ENCODE data around the gene CFAP46. TPM values are rescaled to one million over a fixed set of nuclear protein-coding genes. Genes with fewer than 3 reads are reported as not detected.

The CFAP46 gene
- total and polyA plus RNA-seq, 9 of the 15 experiments (the other 6 are each of a cell fraction or from before 2014, with no cell fraction given): not detected

DNA sequence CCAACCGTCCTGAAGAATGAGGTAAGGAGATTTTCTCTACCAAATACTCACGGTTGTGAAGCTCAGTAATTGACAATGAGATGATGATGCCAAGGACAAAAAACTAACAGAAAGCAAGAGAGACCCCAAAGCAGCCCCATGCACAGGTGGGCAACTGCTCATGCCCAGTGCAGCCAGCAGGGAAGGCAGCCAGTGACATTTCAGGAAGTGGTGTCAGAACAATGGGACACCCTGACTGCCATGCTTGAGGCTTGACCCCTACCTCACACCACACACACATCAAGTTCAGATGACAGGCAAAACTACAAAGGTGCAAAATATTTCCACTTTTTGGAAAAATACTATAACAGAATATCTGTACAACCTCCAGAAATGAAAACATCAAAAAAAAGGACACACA, 66.9 kb downstream of the CFAP46 start (continued):
- TF ChIP-seq MYBL2 (IDR thresholded peaks at IDR 0.05; ENCODE audit: low read depth): no peak
- TF ChIP-seq MYBL2 (CRISPR knock-in tag; IDR thresholded peaks at IDR 0.05; ENCODE audit: borderline replicate concordance): no peak
- no peak for TF ChIP-seq ZFP30 (CRISPR knock-in tag; IDR thresholded peaks at IDR 0.05; ENCODE audit: borderline replicate concordance)
- TF ChIP-seq, protein P1, sequence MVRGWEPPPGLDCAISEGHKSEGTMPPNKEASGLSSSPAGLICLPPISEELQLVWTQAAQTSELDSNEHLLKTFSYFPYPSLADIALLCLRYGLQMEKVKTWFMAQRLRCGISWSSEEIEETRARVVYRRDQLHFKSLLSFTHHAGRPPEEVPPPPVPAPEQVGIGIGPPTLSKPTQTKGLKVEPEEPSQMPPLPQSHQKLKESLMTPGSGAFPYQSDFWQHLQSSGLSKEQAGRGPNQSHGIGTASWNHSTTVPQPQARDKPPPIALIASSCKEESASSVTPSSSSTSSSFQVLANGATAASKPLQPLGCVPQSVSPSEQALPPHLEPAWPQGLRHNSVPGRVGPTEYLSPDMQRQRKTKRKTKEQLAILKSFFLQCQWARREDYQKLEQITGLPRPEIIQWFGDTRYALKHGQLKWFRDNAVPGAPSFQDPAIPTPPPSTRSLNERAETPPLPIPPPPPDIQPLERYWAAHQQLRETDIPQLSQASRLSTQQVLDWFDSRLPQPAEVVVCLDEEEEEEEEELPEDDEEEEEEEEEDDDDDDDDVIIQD (CRISPR knock-in tag; IDR thresholded peaks at IDR 0.05): no peak
- no peak for TF ChIP-seq ZNF184 (CRISPR knock-in tag; IDR thresholded peaks at IDR 0.05)

DNA sequence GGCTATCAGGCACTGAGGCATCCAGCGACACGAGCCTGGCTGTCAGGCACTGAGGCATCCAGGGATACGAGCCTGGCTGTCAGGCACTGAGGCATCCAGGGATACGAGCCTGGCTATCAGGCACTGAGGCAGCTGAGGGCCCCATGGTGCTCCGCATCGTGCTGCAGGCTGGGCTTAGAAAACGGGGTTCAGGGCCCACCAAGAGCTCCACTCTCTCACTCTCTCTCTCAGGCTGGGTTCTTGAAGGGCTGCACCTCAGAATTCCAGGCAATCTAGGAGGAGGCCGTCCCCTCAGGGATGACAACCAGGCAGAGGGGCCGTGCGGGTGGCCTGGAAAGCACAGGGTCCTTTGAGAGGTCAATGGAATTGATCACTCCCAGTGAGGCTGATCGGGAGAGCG, 69.0 kb downstream of the CFAP46 start:
- Histone ChIP-seq H3K27ac (ENCODE audit: extremely low read depth, low read depth, low read length) (no peak overlapping the region), H3K9me3 (replicated peaks; ENCODE audit: control insufficient read depth, insufficient read depth, low read depth, low read length) (no peaks in the 10 kb centered on the region), H3K36me3 (ENCODE audit: control insufficient read depth, insufficient read depth, low read length) (no peaks in the 10 kb centered on the region), H3K4me3 (no peak overlapping the region), H3K9me1 (ENCODE audit: control insufficient read depth, insufficient read depth, low read length) (no peaks in the 10 kb centered on the region), H3K79me2 (ENCODE audit: control insufficient read depth, insufficient read depth, low read length) (no peaks in the 10 kb centered on the region), H2AFZ (ENCODE audit: low read depth, low read length) (no peak overlapping the region), H3K4me1 (replicated peaks in 1 of 2; ENCODE audit: control insufficient read depth in 2 of 2, insufficient read depth in 2 of 2, low read length in 2 of 2) (no peaks in the 10 kb centered on the region), H4K20me1 (replicated peaks; ENCODE audit: control insufficient read depth, insufficient read depth, low read length) (0 out of 2 replicates have a peak, but pooled peaks cover 5% of the 10 kb centered on the region), H3K9ac (ENCODE audit: insufficient read depth in 1 of 2, low read depth in 2 of 2, low read length in 2 of 2) (no peak overlapping the region), H3K27me3 (ENCODE audit: control insufficient read depth in 2 of 2, insufficient read depth in 2 of 2, low read length in 2 of 2) (peaks cover 0 to 29% of the 10 kb centered on the region in 2 experiments; a peak in 4 of 5 replicates), H3K4me2 (ENCODE audit: insufficient read depth, low read length) (no peak overlapping the region)
- in situ Hi-C loops (cut with MboI): no loop called here
- ChIA-PET POLR2A (no interaction called here), CTCF (ENCODE audit: low intra/inter-chr PET ratio) (no interaction called here)
- intact Hi-C loops (cut with micrococcal nuclease): no loop called here
- DNase-seq (ENCODE audit: extremely low read depth in 1 of 4, low spot score in 3 of 4): no peak
- no peak for ATAC-seq
- FAIRE-seq: no peak
- 0% methylated on average over 12 of the region's 12 CpGs for WGBS (ENCODE audit: insufficient coverage, low coverage, missing lambda C conversion rate)
- BruUV-seq (replicated peaks): no TSS peak
- TF ChIP-seq KAT8 (IDR thresholded peaks at IDR 0.05; ENCODE audit: low read depth) (no peak), TCF7L2 (IDR thresholded peaks at IDR 0.05; ENCODE audit: low read depth, low read length) (no peak), NR2C2 (CRISPR knock-in tag; IDR thresholded peaks at IDR 0.05) (no peak), NR2C2 (tag; IDR thresholded peaks at IDR 0.05) (no peak), NFE2 (IDR thresholded peaks at IDR 0.05; ENCODE audit: low read depth) (no peak), ZNF551 (CRISPR knock-in tag; IDR thresholded peaks at IDR 0.05) (no peak), ZNF124 (CRISPR knock-in tag; IDR thresholded peaks at IDR 0.05) (no peak), NRF1 (conservative IDR thresholded peaks at IDR 0.05 in 1 of 2, IDR thresholded peaks at IDR 0.05 in 1 of 2) (no peak), ZNF121 (CRISPR knock-in tag; conservative IDR thresholded peaks at IDR 0.05) (no peak), XRCC5 (IDR thresholded peaks at IDR 0.05; ENCODE audit: low read depth, low read length) (no peak), KDM1A (IDR thresholded peaks at IDR 0.05) (no peak)
- TF ChIP-seq, protein P2, sequence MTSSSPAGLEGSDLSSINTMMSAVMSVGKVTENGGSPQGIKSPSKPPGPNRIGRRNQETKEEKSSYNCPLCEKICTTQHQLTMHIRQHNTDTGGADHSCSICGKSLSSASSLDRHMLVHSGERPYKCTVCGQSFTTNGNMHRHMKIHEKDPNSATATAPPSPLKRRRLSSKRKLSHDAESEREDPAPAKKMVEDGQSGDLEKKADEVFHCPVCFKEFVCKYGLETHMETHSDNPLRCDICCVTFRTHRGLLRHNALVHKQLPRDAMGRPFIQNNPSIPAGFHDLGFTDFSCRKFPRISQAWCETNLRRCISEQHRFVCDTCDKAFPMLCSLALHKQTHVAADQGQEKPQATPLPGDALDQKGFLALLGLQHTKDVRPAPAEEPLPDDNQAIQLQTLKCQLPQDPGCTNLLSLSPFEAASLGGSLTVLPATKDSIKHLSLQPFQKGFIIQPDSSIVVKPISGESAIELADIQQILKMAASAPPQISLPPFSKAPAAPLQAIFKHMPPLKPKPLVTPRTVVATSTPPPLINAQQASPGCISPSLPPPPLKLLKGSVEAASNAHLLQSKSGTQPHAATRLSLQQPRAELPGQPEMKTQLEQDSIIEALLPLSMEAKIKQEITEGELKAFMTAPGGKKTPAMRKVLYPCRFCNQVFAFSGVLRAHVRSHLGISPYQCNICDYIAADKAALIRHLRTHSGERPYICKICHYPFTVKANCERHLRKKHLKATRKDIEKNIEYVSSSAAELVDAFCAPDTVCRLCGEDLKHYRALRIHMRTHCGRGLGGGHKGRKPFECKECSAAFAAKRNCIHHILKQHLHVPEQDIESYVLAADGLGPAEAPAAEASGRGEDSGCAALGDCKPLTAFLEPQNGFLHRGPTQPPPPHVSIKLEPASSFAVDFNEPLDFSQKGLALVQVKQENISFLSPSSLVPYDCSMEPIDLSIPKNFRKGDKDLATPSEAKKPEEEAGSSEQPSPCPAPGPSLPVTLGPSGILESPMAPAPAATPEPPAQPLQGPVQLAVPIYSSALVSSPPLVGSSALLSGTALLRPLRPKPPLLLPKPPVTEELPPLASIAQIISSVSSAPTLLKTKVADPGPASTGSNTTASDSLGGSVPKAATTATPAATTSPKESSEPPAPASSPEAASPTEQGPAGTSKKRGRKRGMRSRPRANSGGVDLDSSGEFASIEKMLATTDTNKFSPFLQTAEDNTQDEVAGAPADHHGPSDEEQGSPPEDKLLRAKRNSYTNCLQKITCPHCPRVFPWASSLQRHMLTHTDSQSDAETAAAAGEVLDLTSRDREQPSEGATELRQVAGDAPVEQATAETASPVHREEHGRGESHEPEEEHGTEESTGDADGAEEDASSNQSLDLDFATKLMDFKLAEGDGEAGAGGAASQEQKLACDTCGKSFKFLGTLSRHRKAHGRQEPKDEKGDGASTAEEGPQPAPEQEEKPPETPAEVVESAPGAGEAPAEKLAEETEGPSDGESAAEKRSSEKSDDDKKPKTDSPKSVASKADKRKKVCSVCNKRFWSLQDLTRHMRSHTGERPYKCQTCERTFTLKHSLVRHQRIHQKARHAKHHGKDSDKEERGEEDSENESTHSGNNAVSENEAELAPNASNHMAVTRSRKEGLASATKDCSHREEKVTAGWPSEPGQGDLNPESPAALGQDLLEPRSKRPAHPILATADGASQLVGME (CRISPR knock-in tag; IDR thresholded peaks at IDR 0.05): no peak
